ENCODE measurements around the gene SOHLH1. TPM values are rescaled to one million over a fixed set of nuclear protein-coding genes. Genes with fewer than 3 reads are reported as not detected.

Gene SOHLH1
- polyA plus RNA-seq, 1 experiment = not detected

DNA sequence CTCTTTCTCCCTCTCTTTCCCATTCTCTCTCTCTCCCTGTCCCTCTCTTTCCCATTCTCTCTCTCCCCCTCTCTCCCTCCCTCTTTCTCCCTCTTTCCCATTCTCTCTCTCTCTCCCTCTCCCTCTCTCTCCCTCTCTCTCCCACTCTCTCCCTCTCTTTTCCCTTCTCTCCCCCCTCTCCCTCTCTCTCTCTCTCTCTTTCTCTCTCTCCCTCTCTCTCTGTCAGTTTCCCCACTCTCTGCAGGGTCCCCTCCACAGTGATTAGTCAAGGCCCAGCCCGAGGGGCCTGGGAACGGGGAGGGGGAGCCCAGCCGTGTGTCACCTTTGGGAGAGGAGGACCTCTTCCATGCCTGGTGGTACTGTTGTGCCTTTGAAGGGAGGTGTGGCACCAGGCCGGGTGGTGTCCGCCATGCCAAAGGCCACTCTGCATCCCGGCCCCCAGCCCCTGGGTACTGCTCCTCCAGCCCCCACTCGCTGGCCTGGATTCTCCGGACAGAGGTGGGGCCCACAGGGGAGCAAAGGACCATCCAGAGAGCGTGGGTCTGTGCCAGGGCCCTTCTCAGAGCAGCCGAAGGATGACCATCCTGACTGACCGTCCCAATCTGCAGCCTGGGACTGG, 28.1 kb upstream of the SOHLH1 start:
- no peaks in the 10 kb centered on the region for H3K27me3 ChIP-seq (ENCODE audit: control insufficient read depth, insufficient read depth, low read length)
- POLR2A ChIA-PET = no interaction called here
- TF ChIP-seq, protein P1, sequence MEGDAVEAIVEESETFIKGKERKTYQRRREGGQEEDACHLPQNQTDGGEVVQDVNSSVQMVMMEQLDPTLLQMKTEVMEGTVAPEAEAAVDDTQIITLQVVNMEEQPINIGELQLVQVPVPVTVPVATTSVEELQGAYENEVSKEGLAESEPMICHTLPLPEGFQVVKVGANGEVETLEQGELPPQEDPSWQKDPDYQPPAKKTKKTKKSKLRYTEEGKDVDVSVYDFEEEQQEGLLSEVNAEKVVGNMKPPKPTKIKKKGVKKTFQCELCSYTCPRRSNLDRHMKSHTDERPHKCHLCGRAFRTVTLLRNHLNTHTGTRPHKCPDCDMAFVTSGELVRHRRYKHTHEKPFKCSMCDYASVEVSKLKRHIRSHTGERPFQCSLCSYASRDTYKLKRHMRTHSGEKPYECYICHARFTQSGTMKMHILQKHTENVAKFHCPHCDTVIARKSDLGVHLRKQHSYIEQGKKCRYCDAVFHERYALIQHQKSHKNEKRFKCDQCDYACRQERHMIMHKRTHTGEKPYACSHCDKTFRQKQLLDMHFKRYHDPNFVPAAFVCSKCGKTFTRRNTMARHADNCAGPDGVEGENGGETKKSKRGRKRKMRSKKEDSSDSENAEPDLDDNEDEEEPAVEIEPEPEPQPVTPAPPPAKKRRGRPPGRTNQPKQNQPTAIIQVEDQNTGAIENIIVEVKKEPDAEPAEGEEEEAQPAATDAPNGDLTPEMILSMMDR (IDR thresholded peaks at IDR 0.05; ENCODE audit: insufficient read depth, low read depth, low read length) = no peak
- DNase-seq (ENCODE audit: low read depth) = no peak
- CTCF ChIA-PET = no interaction called here
- H3K4me3 ChIP-seq (ENCODE audit: low read depth, low read length) = no peak overlapping the region
- no peaks in the 10 kb centered on the region for H3K36me3 ChIP-seq (ENCODE audit: control insufficient read depth, insufficient read depth, low read length)

DNA sequence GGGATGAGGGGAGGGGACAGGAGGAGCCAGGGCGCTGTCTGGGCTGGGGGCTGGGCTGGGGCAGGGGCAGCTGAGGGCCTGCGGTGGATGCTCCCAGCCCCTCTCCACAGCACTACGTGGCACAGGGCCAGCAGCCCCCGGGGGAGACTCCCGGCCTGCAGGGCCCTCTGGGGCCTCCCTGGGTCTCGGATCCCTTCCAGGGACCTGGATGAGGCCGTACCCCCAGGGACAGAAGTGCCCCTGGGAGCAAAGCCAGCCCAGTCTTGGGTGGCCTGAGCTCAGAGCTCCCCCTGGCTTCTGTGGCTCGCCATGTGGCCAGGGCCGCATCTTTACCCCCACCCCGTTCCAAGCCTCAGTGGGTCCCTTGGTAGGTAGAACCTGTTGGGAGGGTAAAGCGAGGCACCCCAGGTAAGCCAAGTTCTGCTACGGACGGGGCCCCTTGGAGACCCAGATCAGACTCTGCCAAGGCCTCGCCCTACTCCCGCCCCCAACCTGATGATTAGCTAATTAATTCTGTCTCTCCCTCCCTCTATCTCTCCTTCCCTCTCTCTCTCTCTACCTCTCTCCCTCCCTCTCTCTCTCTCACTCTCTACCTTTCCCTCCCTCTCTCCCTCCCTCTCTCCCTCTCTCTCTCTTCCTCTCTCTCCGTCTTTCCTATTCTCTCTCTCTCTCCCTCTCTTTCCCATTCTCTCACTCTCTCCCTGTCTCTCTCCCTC, 27.0 kb upstream of the SOHLH1 start:
- Histone ChIP-seq H3K27me3 (ENCODE audit: control insufficient read depth, insufficient read depth, low read length) (no peaks in the 10 kb centered on the region), H3K4me3 (ENCODE audit: low read depth, low read length) (no peak overlapping the region), H3K36me3 (ENCODE audit: control insufficient read depth, insufficient read depth, low read length) (no peaks in the 10 kb centered on the region)
- ChIA-PET POLR2A (no interaction called here), CTCF (no interaction called here)
- DNase-seq (ENCODE audit: low read depth) = no peak
- TF ChIP-seq, protein P1 (IDR thresholded peaks at IDR 0.05; ENCODE audit: insufficient read depth, low read depth, low read length) = no peak

- CTCF ChIA-PET = no interaction called here
- TF ChIP-seq, protein P1 (IDR thresholded peaks at IDR 0.05; ENCODE audit: insufficient read depth, low read depth, low read length) = no peak
- DNase-seq (ENCODE audit: low read depth) = no peak
These were observed 25.0 kb upstream of the SOHLH1 start for GRCh38 chr9:135724186-135724787.

DNA sequence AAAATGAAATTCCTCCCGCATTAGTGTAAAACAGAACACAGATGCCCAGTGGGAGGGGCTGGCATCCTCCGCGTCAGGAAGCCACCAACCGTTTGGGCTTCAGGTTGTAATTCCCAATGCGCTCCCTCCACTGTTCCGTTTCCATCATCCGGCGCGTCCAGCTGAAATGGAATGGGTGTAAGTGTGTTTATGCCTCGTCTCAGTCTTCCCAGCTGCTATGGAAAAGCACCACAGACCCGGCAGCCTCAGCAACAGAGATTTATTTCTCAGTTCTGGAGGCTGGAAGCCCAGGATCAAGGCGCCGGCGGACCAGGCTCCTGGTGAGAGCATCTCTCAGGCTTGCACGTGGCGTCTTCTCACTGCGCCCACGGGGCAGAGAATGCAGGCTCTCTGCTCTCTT, 23.1 kb upstream of the SOHLH1 start:
- no peaks in the 10 kb centered on the region for H3K36me3 ChIP-seq (ENCODE audit: control insufficient read depth, insufficient read depth, low read length)
- DNase-seq (ENCODE audit: low read depth) = no peak
- H3K4me3 ChIP-seq (ENCODE audit: low read depth, low read length) = no peak overlapping the region
- ChIA-PET CTCF (no interaction called here), POLR2A (no interaction called here)
- no peaks in the 10 kb centered on the region for H3K27me3 ChIP-seq (ENCODE audit: control insufficient read depth, insufficient read depth, low read length)
- TF ChIP-seq, protein P1 (IDR thresholded peaks at IDR 0.05; ENCODE audit: insufficient read depth, low read depth, low read length) = no peak

More at GRCh38 chr9:135724186-135724787, 25.0 kb upstream of the SOHLH1 start:
- Histone ChIP-seq H3K27me3 (ENCODE audit: control insufficient read depth, insufficient read depth, low read length) (no peaks in the 10 kb centered on the region), H3K4me3 (ENCODE audit: low read depth, low read length) (no peak overlapping the region), H3K36me3 (ENCODE audit: control insufficient read depth, insufficient read depth, low read length) (no peaks in the 10 kb centered on the region)
- POLR2A ChIA-PET = no interaction called here

DNA sequence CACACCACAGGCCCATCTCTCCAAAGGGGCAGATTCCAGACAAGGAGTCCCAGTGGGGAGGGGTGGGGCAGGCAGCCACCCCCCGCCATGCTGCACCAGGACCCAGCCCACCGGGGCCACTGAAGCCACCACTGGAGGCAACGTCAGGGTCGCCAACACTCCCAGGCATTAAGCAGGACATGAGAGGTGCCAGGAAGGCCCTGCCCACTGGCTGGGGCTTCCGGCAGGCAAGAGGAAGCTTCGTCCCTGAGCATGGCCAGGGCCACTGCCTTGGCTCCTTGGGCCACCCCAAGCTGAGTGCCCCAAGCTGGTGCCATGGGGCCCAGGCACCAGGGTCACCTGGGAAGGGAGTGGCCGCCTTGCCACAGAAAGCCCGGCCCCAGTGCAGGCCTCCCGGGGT, 20.2 kb upstream of the SOHLH1 start:
- H3K27me3 ChIP-seq (ENCODE audit: control insufficient read depth, insufficient read depth, low read length) = peaks cover 4% of the 10 kb centered on the region
- CTCF ChIA-PET = no interaction called here

More for the DNA sequence above, 20.2 kb upstream of the SOHLH1 start:
- POLR2A ChIA-PET = no interaction called here
- TF ChIP-seq, protein P1 (IDR thresholded peaks at IDR 0.05; ENCODE audit: insufficient read depth, low read depth, low read length) = no peak
- H3K36me3 ChIP-seq (ENCODE audit: control insufficient read depth, insufficient read depth, low read length) = no peaks in the 10 kb centered on the region
- H3K4me3 ChIP-seq (ENCODE audit: low read depth, low read length) = no peak overlapping the region
- no peak for DNase-seq (ENCODE audit: low read depth)

All from BJ (cell line).